ENCODE data around the gene TEX35. TPM values are rescaled to one million over a fixed set of nuclear protein-coding genes. Genes with fewer than 3 reads are reported as not detected.

The TEX35 gene
- total RNA-seq, 4 donors from 2014 or later: not detected

DNA sequence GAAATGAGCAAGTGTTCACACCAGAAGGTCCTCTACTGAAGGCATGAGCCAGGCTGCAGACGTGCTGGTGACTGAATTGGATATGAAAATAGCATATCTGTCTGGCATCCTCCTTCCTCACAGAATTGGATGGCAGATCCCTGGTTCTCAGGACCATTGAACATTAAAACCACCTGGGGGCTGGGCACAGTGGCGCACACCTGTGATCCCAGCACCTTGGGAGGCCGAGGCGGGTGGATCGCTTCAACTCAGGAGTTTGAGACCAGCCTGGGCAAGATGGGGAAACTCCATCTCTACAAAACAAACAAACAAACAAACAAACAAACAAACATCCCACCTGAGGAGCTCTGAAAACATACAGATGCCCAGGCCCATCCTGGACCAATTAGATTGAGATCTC, 23.4 kb downstream of the TEX35 start:
- no peak overlapping the region for H3K4me3 ChIP-seq
- H3K4me1 ChIP-seq: peaks cover 3 to 31% (median 11%) of the 10 kb centered on the region in 4 donors
- WGBS, 2 donors (ENCODE audit: low coverage in 1 of 2): 94 to 98% methylated on average over 3 to 5 of the region's 5 CpGs
- H3K36me3 ChIP-seq: no peaks in the 10 kb centered on the region
- no peaks in the 10 kb centered on the region for H3K9me3 ChIP-seq
- no peaks in the 10 kb centered on the region for H3K27me3 ChIP-seq
- in situ Hi-C loops (cut with MboI; ENCODE audit: low pct_ligation_motif_present in 1 of 4, low pct_unique_long_range_greater_than_20kb in 1 of 4, low sequenced_read_pairs in 3 of 4) (loop anchor here (10.0 to 25.0 kb wide), 3 partner anchors 218 to 826 kb away; partner anchors contain the start of gene AXDND1 (in 3 of the 4)), intact Hi-C loops (cut with DNase I; ENCODE audit: low total_unique reads) (loop anchor here (10.0 kb wide), 2 partner anchors 232 to 468 kb away; no protein-coding TSS in a partner anchor)
- peak overlapping the region; percentile 54 to 81 (median 74) for H3K27ac ChIP-seq
- no peak for DNase-seq
- TF ChIP-seq POLR2A (IDR thresholded peaks at IDR 0.05) (no peak), POLR2AphosphoS5 (IDR thresholded peaks at IDR 0.05) (no peak), EP300 (IDR thresholded peaks at IDR 0.05; ENCODE audit: low read depth) (no peak)
- TF ChIP-seq, protein P1, sequence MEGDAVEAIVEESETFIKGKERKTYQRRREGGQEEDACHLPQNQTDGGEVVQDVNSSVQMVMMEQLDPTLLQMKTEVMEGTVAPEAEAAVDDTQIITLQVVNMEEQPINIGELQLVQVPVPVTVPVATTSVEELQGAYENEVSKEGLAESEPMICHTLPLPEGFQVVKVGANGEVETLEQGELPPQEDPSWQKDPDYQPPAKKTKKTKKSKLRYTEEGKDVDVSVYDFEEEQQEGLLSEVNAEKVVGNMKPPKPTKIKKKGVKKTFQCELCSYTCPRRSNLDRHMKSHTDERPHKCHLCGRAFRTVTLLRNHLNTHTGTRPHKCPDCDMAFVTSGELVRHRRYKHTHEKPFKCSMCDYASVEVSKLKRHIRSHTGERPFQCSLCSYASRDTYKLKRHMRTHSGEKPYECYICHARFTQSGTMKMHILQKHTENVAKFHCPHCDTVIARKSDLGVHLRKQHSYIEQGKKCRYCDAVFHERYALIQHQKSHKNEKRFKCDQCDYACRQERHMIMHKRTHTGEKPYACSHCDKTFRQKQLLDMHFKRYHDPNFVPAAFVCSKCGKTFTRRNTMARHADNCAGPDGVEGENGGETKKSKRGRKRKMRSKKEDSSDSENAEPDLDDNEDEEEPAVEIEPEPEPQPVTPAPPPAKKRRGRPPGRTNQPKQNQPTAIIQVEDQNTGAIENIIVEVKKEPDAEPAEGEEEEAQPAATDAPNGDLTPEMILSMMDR (IDR thresholded peaks at IDR 0.05): no peak

DNA sequence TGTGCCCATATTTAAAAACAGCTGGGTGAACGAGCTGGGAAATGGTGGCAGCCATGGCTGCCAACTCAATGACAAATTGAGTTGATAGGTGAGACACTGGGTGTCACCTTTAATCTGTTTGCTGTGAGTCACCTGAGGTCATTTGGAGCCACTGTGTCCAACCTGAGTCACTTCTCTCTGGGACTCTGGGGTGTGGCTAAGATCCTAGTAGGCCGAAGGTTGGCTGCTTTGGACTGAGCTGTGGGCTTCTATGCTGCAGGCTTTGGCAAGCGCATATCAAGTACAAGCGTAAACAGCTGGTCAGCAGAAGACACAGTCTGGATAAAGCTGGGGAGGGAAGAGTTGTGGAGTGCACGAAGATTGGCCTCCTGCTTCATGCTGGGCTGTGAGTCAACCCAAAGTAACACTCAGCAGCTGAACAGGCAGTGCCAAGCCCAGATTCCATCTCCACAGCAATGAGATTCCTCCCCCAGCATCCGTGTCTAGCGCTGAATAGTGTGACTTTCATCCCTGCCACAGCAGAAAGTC, 24.0 kb downstream of the TEX35 start:
- Histone ChIP-seq H3K4me3 (no peak overlapping the region), H3K4me1 (peaks cover 6 to 35% (median 15%) of the 10 kb centered on the region in 4 donors), H3K27me3 (no peaks in the 10 kb centered on the region), H3K36me3 (no peaks in the 10 kb centered on the region), H3K27ac (peak overlapping the region; percentile 54 to 81 (median 74)), H3K9me3 (no peaks in the 10 kb centered on the region)
- peak; percentile 30 for TF ChIP-seq POLR2A (IDR thresholded peaks at IDR 0.05)
- TF ChIP-seq POLR2AphosphoS5 (IDR thresholded peaks at IDR 0.05): peak in 2 of 3 donors; percentile 57 to 72
- TF ChIP-seq EP300 (IDR thresholded peaks at IDR 0.05; ENCODE audit: low read depth): peak; percentile 58
- TF ChIP-seq, protein P1 (IDR thresholded peaks at IDR 0.05): no peak
- intact Hi-C loops (cut with DNase I; ENCODE audit: low total_unique reads): loop anchor here (10.0 kb wide), 2 partner anchors 232 to 468 kb away; no protein-coding TSS in a partner anchor
- peak; percentile 77 for DNase-seq
- in situ Hi-C loops (cut with MboI; ENCODE audit: low pct_ligation_motif_present in 1 of 4, low pct_unique_long_range_greater_than_20kb in 1 of 4, low sequenced_read_pairs in 3 of 4): loop anchor here (10.0 to 25.0 kb wide), 3 partner anchors 218 to 825 kb away; partner anchors contain the start of gene AXDND1 (in 3 of the 4)
- 66% methylated on average over 7 of the region's 7 CpGs; no CpG with 5 or more reads in 1 of the 2 donors for WGBS, 2 donors (ENCODE audit: low coverage in 1 of 2)

DNA sequence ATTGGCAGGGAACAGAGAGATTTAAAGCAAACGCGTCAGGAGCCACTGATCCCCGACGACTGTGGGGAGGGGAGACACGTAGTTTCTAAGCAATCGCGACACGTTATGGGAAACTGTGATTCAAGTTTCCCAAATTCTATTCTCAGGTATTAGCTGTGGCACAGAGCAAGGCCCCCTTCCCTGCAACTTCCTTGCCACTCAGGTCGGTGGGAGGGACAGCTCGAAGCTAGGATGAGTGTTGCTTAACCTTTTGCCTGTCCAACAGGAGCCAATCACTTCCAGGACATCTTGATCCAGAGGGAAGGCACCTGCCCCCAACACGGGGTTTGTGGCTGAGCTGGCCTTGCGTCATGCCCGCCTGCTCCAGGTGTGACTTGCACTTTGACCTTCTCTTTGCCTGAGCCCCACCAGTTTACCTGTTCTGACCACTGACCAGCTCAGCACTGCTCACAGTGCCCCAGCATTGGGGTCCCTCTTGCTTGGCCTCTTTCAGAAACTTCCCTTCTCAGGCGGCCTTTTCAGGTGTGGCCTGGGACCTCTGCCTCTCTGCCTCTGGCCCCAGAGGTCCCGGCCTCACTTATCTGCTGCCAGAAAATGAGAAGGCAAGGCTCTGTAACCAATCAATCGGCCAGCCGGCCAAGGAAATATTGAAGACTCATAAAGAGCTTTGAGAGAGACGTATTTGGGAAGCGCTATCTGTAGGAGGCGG, 24.6 kb downstream of the TEX35 start:
- Histone ChIP-seq H3K4me3 (no peak overlapping the region), H3K4me1 (peaks cover 6 to 31% (median 14%) of the 10 kb centered on the region in 4 donors), H3K9me3 (no peaks in the 10 kb centered on the region), H3K27ac (peak overlapping the region; percentile 54 to 81 (median 74)), H3K36me3 (no peaks in the 10 kb centered on the region), H3K27me3 (no peaks in the 10 kb centered on the region)
- in situ Hi-C loops (cut with MboI; ENCODE audit: low pct_ligation_motif_present in 1 of 4, low pct_unique_long_range_greater_than_20kb in 1 of 4, low sequenced_read_pairs in 3 of 4) (loop anchor here (10.0 to 25.0 kb wide), 3 partner anchors 217 to 825 kb away; partner anchors contain the start of gene AXDND1 (in 3 of the 4)), intact Hi-C loops (cut with DNase I; ENCODE audit: low total_unique reads) (loop anchor here (10.0 kb wide), 2 partner anchors 233 to 467 kb away; no protein-coding TSS in a partner anchor)
- TF ChIP-seq POLR2AphosphoS5 (IDR thresholded peaks at IDR 0.05): peak in 1 of 3 donors; percentile 19
- TF ChIP-seq POLR2A (IDR thresholded peaks at IDR 0.05): no peak
- WGBS, 2 donors (ENCODE audit: low coverage in 1 of 2): 75 to 83% methylated on average over 14 to 20 of the region's 20 CpGs
- peak; percentile 65 for DNase-seq

DNA sequence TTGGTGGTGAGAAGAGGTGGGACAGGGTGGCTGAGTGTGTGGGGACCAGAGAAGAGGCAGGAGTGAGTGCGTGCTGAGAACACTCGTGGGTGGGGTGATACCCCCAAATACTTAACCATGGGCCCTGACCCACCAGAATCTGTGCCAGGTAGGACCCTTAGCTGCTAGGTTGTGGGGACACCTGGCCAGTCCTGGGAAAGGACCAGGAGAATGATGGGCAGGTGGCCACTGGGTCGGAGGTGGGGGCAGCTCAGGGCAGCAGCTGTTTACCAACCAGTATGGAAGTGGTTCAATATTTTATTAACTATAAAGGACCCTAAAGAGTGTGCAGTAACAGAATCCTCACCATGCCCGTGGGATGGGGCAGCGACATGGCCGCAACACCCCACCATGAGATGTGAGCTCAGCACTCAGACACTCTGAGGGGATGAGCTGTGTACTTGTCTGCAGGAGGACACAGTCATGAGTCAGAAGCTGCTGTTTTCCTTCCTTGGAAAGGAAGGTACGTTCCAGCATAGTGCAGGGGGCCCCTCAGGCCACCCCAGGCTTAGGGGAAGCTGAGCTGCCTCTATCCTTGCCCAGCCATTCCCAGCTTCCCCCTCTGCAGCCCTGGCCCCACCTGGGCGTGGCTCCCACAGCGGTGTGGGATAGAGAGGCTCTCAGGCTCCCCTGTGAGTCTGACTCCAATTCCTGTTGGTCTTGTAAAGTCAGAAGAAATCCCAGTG, 25.4 kb downstream of the TEX35 start:
- in situ Hi-C loops (cut with MboI; ENCODE audit: low pct_ligation_motif_present in 1 of 4, low pct_unique_long_range_greater_than_20kb in 1 of 4, low sequenced_read_pairs in 3 of 4): loop anchor here (10.0 to 25.0 kb wide), 3 partner anchors 216 to 824 kb away; partner anchors contain the start of gene AXDND1 (in 3 of the 4)
- Histone ChIP-seq H3K9me3 (no peaks in the 10 kb centered on the region), H3K27ac (peak overlapping the region in 3 of 4 donors; percentile 54 to 81 (median 78)), H3K4me1 (peaks cover 6 to 33% (median 16%) of the 10 kb centered on the region in 4 donors), H3K27me3 (no peaks in the 10 kb centered on the region), H3K36me3 (no peaks in the 10 kb centered on the region), H3K4me3 (no peak overlapping the region)
- 70 to 78% methylated on average over 2 to 9 of the region's 9 CpGs for WGBS, 2 donors (ENCODE audit: low coverage in 1 of 2)
- intact Hi-C loops (cut with DNase I; ENCODE audit: low total_unique reads): loop anchor here (10.0 kb wide), 2 partner anchors 234 to 466 kb away; no protein-coding TSS in a partner anchor
- no peak for DNase-seq
- TF ChIP-seq EP300 (IDR thresholded peaks at IDR 0.05; ENCODE audit: low read depth) (no peak), POLR2AphosphoS5 (IDR thresholded peaks at IDR 0.05) (no peak), POLR2A (IDR thresholded peaks at IDR 0.05) (no peak)
- TF ChIP-seq, protein P1 (IDR thresholded peaks at IDR 0.05): no peak

Data from transverse colon (tissue), 4 donors.